Airway epithelial cell (primary cell): ENCODE results near the gene POU3F4. TPM values are rescaled to one million over a fixed set of nuclear protein-coding genes. Genes with fewer than 3 reads are reported as not detected.

ENCODE experiments used
- total RNA-seq: library from RNA; depleted of rRNA; stranded (reverse); fragments of >200 nt; gene quantifications from 2 replicates; pipeline ENCODE4 v1.2.3, GENCODE V29; 2015

The POU3F4 gene
- total RNA-seq: not detected in 2 replicates

GRCh38 chrX:83508006-83508405 lies at the start of gene POU3F4:
Gene POU3F4, plus strand, starts transcription at chrX:83508290. Its CDS starts 35 bp downstream, at chrX:83508325.

